Hepatocyte (in vitro differentiated cells): Measurements from ENCODE around the gene ASTN2. TPM values are rescaled to one million over a fixed set of nuclear protein-coding genes. Genes with fewer than 3 reads are reported as not detected.
A peak's percentile ranks its signal among the peaks of the same experiment; 100 is the strongest.

Source experiments
- DNase-seq: peaks from one replicate; pipeline ENCODE4 v3.0.0-alpha.2; 2016; ENCODE audit warnings: low spot score
- H2AFZ ChIP-seq: fragments of 200-600 bp; sonication (generic); 2 replicates; pipeline ENCODE4 v1.6.0; 2016; ENCODE audit warnings: antibody characterized with exemption, mild to moderate bottlenecking
- H3K27ac ChIP-seq: fragments of 200-600 bp; sonication (generic); 2 replicates; pipeline ENCODE4 v1.5.1; 2016; ENCODE audit warnings: mild to moderate bottlenecking
- H3K27me3 ChIP-seq: fragments of 200-600 bp; sonication (generic); 2 replicates; pipeline ENCODE4 v1.6.1; 2016
- H3K36me3 ChIP-seq: fragments of 200-600 bp; sonication (generic); replicated peaks from 2 replicates; pipeline ENCODE4 v1.5.1; 2016; ENCODE audit warnings: low read depth; ENCODE audit not compliant: insufficient read depth
- H3K4me1 ChIP-seq: fragments of 200-600 bp; sonication (generic); 2 replicates; pipeline ENCODE4 v1.5.1; 2016; ENCODE audit warnings: mild to moderate bottlenecking, moderate library complexity; ENCODE audit not compliant: insufficient read depth
- H3K4me2 ChIP-seq: fragments of 200-600 bp; sonication (generic); 2 replicates; pipeline ENCODE4 v1.6.0; 2016
- H3K4me3 ChIP-seq: fragments of 200-600 bp; sonication (generic); 2 replicates; pipeline ENCODE4 v1.5.1; 2016; ENCODE audit warnings: mild to moderate bottlenecking
- H3K79me2 ChIP-seq: fragments of 200-600 bp; sonication (generic); 2 replicates; pipeline ENCODE4 v1.6.0; 2017; ENCODE audit warnings: mild to moderate bottlenecking
- H3K9me2 ChIP-seq: fragments of 200-600 bp; sonication (generic); replicated peaks from 2 replicates; pipeline ENCODE4 v1.6.0; 2017; ENCODE audit warnings: mild to moderate bottlenecking; ENCODE audit not compliant: insufficient read depth
- H3K9me3 ChIP-seq: fragments of 200-600 bp; sonication (generic); 2 replicates; pipeline ENCODE4 v1.5.1; 2016; ENCODE audit warnings: low read depth, mild to moderate bottlenecking
- H4K20me1 ChIP-seq: fragments of 200-600 bp; sonication (generic); 2 replicates; pipeline ENCODE4 v1.6.0; 2016; ENCODE audit warnings: mild to moderate bottlenecking; ENCODE audit not compliant: insufficient read depth, poor library complexity, severe bottlenecking
- EZH2 ChIP-seq: fragments of 200-600 bp; sonication (generic); IDR thresholded peaks from 2 replicates; pipeline ENCODE4 v1.6.1; 2016; ENCODE audit warnings: antibody characterized with exemption, mild to moderate bottlenecking, borderline replicate concordance
- EZH2phosphoT487 ChIP-seq: fragments of 200-600 bp; sonication (generic); IDR thresholded peaks from one replicate; pipeline ENCODE4 v1.6.1; 2018; ENCODE audit warnings: antibody characterized with exemption, mild to moderate bottlenecking, low read depth, moderate library complexity; ENCODE audit not compliant: unreplicated experiment, severe bottlenecking
- WGBS: methylation state at CpG from one replicate; pipeline ENCODE4 v1.1.6; 2016; ENCODE audit warnings: low lambda C conversion rate; ENCODE audit errors: missing lambda C conversion rate; 5-methylcytosine and 5-hydroxymethylcytosine counted together
- polyA plus RNA-seq: library from polyadenylated mRNA; unstranded; fragments of >200 nt; fragmentation: Nextera tagmentation; extraction: Ambion mirVana; gene quantifications from 2 replicates; pipeline ENCODE4 v1.2.1, GENCODE V29; 2016
- small RNA-seq: library from RNA; depleted of rRNA; stranded (forward); fragments of <200 nt; gene quantifications from one replicate; pipeline ENCODE3, GENCODE V24; 2014
- total RNA-seq: library from RNA; depleted of rRNA; stranded (reverse); fragments of >200 nt; gene quantifications from 2 replicates; pipeline ENCODE4 v1.2.3, GENCODE V29; 2014
- TF ChIP-seq, protein P1 (sequence below): fragments of 200-600 bp; sonication (generic); IDR thresholded peaks from 2 replicates; pipeline ENCODE4 v1.5.1; 2016; ENCODE audit warnings: antibody characterized with exemption, mild to moderate bottlenecking; ENCODE audit not compliant: poor library complexity

ASTN2 gene
- total and polyA plus RNA-seq, 2 experiments from 2014 or later: 6.4 to 8.4 TPM

DNA sequence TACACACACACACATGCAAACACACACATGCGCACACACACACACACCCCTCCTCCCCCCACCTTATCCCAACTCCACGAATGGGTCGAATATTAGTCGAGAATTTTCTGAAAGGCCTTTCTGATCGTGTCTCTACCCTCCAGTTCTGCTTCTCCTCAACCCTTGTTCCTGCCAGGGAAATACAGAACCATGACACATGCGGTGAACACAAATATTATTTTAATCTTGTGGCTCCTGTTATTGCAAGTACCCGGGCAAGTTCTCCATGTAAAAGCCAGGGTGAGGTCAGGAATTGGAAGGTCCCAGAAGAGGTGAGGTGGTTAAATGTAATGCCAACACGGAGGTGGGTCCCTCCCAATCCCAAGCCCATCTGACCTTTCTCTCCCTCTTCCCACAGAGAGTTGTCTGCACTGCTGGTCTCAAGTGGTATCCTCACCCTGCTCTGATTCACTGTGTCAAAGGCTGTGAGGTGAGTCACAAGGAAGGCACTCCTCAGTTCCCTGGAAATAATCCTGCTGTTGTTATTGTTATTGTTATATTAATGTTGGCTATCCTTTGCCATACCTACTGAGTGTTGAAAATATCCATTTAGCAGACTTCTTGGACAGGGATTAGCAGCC lies 1037.6 kb downstream of the ASTN2 start:
- Histone ChIP-seq H3K4me3 (no peak overlapping the region), H3K36me3 (no peaks in the 10 kb centered on the region), H3K9me3 (no peaks in the 10 kb centered on the region), H2AFZ (no peak overlapping the region), H3K9me2 (no peaks in the 10 kb centered on the region), H3K27me3 (no peaks in the 10 kb centered on the region), H3K27ac (no peak overlapping the region), H4K20me1 (no peaks in the 10 kb centered on the region), H3K4me2 (no peak overlapping the region), H3K79me2 (no peaks in the 10 kb centered on the region), H3K4me1 (no peaks in the 10 kb centered on the region)
- TF ChIP-seq EZH2phosphoT487 (no peak), EZH2 (no peak)
- TF ChIP-seq, protein P1, sequence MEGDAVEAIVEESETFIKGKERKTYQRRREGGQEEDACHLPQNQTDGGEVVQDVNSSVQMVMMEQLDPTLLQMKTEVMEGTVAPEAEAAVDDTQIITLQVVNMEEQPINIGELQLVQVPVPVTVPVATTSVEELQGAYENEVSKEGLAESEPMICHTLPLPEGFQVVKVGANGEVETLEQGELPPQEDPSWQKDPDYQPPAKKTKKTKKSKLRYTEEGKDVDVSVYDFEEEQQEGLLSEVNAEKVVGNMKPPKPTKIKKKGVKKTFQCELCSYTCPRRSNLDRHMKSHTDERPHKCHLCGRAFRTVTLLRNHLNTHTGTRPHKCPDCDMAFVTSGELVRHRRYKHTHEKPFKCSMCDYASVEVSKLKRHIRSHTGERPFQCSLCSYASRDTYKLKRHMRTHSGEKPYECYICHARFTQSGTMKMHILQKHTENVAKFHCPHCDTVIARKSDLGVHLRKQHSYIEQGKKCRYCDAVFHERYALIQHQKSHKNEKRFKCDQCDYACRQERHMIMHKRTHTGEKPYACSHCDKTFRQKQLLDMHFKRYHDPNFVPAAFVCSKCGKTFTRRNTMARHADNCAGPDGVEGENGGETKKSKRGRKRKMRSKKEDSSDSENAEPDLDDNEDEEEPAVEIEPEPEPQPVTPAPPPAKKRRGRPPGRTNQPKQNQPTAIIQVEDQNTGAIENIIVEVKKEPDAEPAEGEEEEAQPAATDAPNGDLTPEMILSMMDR: no peak
- 83% methylated on average over 8 of the region's 8 CpGs for WGBS
- peak; percentile 13 for DNase-seq

Small RNAs within 50 kb of the gene (small RNA-seq; reads per million reads assigned to genes)
- not detected for gene SNORA70C
